GM19397 (cell line): ENCODE measurements around the gene EFEMP1.

ENCODE experiments used
- ATAC-seq: cut with Tn5 transposase; IDR thresholded peaks from one replicate; pipeline ENCODE4 v1.9.1; 2021; ENCODE audit warnings: mild to moderate bottlenecking, moderate library complexity; ENCODE audit not compliant: unreplicated experiment

The EFEMP1 gene

GRCh38 chr2:55923091-55923981 lies at the start of gene EFEMP1:
Gene EFEMP1, minus strand, starts transcription at chr2:55923782. Its CDS starts 1,342 bp downstream, at chr2:55922440.
- peak; percentile 64 for ATAC-seq

GRCh38 chr2:55970500-55970899 lies 46.9 kb upstream of the EFEMP1 start:
- ATAC-seq: no peak

- ATAC-seq: no peak
Observed at GRCh38 chr2:55968941-55969340, 45.4 kb upstream of the EFEMP1 start.

GRCh38 chr2:55966401-55967118 lies 43.0 kb upstream of the EFEMP1 start:
- ATAC-seq: no peak

GRCh38 chr2:55965966-55966365 lies 42.4 kb upstream of the EFEMP1 start:
- no peak for ATAC-seq

GRCh38 chr2:55965276-55965675 lies 41.7 kb upstream of the EFEMP1 start:
- no peak for ATAC-seq

- ATAC-seq: no peak
Observed at GRCh38 chr2:55962915-55963314, 39.3 kb upstream of the EFEMP1 start.

GRCh38 chr2:55961318-55961911 lies 37.8 kb upstream of the EFEMP1 start:
- ATAC-seq: no peak

- no peak for ATAC-seq
Observed at GRCh38 chr2:55958756-55959155, 35.2 kb upstream of the EFEMP1 start.

- ATAC-seq: no peak
Observed at GRCh38 chr2:55957142-55957541, 33.6 kb upstream of the EFEMP1 start.

- no peak for ATAC-seq
Observed at GRCh38 chr2:55954306-55955035, 30.9 kb upstream of the EFEMP1 start.

- no peak for ATAC-seq
Observed at GRCh38 chr2:55952415-55952814, 28.8 kb upstream of the EFEMP1 start.

- ATAC-seq: no peak
Observed at GRCh38 chr2:55951533-55951932, 28.0 kb upstream of the EFEMP1 start.

- no peak for ATAC-seq
Observed at GRCh38 chr2:55949613-55950012, 26.0 kb upstream of the EFEMP1 start.

GRCh38 chr2:55949211-55949610 lies 25.6 kb upstream of the EFEMP1 start:
- no peak for ATAC-seq

- ATAC-seq: no peak
Observed at GRCh38 chr2:55948176-55948923, 24.8 kb upstream of the EFEMP1 start.

GRCh38 chr2:55947752-55948151 lies 24.2 kb upstream of the EFEMP1 start:
- no peak for ATAC-seq

- no peak for ATAC-seq
Observed at GRCh38 chr2:55946793-55947192, 23.2 kb upstream of the EFEMP1 start.

- no peak for ATAC-seq
Observed at GRCh38 chr2:55943466-55943865, 19.9 kb upstream of the EFEMP1 start.

GRCh38 chr2:55936351-55936750 lies 12.8 kb upstream of the EFEMP1 start:
- ATAC-seq: no peak
